ENCODE results near the gene CEMIP.

The CEMIP gene

DNA sequence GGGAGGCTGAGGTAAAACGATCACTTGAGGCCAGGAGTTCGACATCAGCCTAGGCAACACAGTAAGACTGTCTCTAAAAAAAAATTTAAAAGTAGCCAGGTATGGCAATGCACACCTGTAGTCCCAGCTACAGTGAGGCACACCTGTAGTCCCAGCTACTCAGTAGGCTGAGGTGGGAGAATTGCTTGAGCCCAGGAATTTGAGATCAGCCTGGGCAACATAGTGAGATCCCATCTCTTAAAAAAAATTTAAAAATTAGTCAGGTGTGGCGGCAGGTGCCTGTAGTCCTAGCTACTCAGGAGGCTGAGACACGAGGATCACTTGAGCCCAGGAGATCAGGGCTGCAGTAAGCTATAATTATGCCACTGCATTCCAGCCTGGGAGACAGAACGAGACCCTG, 203.7 kb downstream of the CEMIP start:
- no peak for DNase-seq (ENCODE audit: low read depth in 2 of 2)

DNA sequence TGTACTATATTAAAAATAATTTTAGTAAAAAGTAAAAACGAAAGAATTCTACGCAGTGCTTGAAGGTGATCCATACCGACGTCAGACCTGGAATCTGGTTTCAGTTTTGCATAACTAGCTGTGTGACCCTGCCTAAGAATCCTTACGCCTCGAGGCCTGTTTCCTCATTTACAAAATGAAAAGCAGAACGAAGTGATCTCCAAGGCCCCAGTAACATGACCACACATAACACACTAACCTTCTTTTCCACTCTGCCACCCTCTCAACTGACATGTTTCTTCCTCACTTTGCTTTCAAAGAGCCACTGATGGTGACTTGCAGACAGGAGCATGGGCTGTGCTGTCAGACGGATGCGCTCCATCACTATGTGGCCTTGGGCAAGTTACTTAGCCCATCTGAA, 205.7 kb downstream of the CEMIP start:
- DNase-seq (ENCODE audit: low read depth in 2 of 2), result no peak

- no peak for DNase-seq (ENCODE audit: low read depth in 2 of 2)
These were observed 206.8 kb downstream of the CEMIP start for GRCh38 chr15:80985981-80986380.

- DNase-seq (ENCODE audit: low read depth in 2 of 2), result no peak
These were observed 207.3 kb downstream of the CEMIP start for GRCh38 chr15:80986487-80986886.

DNA sequence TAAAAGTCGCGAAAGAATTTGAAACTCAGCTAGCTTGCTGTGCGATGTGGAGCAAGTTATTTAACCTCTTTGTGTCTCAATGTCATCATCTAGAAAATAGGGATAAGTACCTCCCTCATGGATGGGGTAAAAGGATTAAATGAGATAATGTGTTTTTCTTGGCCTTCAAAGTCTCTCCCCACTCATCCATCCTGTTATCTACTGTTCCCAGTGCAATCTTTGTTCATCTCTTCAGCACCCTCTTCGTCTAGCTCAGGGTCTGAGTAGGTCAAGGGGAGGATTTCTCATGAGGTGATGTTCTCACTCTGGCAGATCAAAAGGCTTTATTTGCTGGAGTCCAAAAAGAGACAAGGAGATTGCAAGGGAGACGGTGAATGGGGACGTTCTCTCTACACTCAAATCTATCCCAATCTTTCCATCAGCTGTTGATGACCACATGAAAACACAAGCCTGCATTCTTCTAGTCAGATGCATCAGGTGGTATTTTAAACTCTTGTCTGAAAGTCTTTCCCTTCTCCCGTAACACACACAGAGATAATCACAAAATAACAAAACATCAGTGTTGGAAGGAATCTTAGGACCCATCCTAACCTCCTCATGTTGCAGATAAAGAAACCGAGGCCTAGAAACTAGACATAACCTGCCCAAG, 209.1 kb downstream of the CEMIP start:
- no peak for DNase-seq (ENCODE audit: low read depth in 2 of 2)

- DNase-seq (ENCODE audit: low read depth in 2 of 2), result no peak
These were observed 209.9 kb downstream of the CEMIP start for GRCh38 chr15:80989081-80989517.

GRCh38 chr15:80989518-80990478, 210.6 kb downstream of the CEMIP start, which contains the start of gene MESD:
TSS of gene MESD (minus strand) at chr15:80989819. CDS start at chr15:80989791, 28 bp downstream.
- peak; percentile 94 to 96 for DNase-seq (ENCODE audit: low read depth in 2 of 2)

- DNase-seq (ENCODE audit: low read depth in 2 of 2), result no peak
These were observed 211.8 kb downstream of the CEMIP start for GRCh38 chr15:80990955-80991354.

- no peak for DNase-seq (ENCODE audit: low read depth in 2 of 2)
These were observed 212.3 kb downstream of the CEMIP start for GRCh38 chr15:80991421-80991820.

DNA sequence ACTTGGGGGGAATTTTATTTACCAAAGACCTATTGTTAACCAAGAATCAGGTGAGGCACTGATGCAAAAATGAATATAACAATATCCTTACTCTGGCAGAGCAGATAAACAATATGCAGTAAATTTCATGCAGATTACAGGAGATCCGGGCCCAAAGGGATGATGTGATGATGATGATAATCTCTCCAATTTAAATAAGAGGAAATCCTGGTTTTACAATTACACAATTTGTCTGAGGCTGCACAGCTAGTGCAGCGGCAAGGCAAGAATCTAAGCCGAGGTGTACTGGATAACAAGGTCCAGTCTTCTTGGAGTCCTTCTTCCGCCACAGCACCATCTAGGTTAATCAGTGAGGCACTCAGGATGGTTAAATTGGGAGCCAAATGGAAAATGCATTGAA, 212.8 kb downstream of the CEMIP start:
- DNase-seq (ENCODE audit: low read depth in 2 of 2), result no peak

DNA sequence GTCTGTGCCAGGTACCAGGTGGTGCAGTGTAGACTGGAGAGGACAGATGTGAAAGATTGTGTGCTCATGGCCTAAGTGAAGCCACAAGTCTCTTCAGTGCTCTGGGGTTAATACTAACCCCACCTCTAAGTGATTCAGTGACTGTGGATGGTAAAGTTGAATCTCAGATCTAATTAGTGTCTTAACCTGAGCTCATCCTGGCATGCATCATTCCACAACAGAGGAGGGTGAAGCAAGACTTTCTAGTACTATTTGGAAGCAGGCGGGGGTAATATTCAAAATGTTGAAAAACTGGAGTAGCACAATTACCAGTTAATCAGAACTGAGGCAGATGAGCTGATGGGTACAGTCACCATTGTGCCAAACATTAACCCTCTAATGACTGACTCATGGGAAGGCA, 213.3 kb downstream of the CEMIP start:
- no peak for DNase-seq (ENCODE audit: low read depth in 2 of 2)

- no peak for DNase-seq (ENCODE audit: low read depth in 2 of 2)
These were observed 217.1 kb downstream of the CEMIP start for GRCh38 chr15:80996247-80996646.

DNA sequence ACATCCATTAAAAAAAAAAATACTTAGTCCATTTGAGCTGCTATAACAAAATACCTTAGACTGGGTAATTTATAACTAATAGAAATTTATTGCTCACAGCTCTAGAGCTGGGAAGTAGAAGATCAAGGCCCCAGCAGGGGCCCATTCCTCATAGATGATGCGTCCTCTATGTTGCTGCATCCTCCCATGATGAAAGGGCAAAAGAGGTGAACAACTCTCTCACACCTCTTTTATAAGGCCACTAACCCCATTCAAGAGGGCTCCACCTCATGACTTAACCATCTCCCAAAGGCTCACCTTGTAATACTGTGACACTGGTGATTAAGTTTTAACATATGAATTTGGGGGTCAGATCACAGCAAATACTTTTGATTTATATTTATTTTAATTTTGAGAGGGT, 218.5 kb downstream of the CEMIP start:
- DNase-seq (ENCODE audit: low read depth in 2 of 2), result no peak

- DNase-seq (ENCODE audit: low read depth in 2 of 2), result no peak
These were observed 219.1 kb downstream of the CEMIP start for GRCh38 chr15:80998251-80998650.

- peak in 1 of 2 donors; percentile 18 for DNase-seq (ENCODE audit: low read depth in 2 of 2)
These were observed 220.5 kb downstream of the CEMIP start for GRCh38 chr15:80999623-81000036.

DNA sequence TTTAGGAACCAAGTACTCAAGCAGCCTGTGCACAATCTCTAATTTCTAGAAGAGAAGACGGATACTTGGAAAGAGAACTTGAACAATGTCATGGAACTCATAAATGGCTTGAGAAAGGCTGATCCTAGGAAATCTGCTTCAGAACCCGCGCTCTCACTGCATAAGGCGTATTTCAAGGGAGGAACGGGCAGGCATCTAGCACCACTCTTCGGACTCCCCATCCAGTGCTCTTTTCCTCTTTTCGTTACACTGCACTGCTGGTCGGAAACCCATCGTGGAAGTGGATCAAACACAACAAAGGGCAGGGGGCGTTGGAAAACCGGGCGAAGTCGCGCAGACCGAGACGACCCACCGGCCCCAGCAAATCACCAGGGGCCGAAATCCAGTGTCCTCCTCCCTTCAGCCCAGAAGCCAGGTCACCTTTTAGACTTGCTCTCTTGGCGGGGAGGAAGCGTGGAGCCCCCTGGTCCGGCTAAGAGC, 221.0 kb downstream of the CEMIP start:
- no peak for DNase-seq (ENCODE audit: low read depth in 2 of 2)

GRCh38 chr15:81000624-81001151, 221.5 kb downstream of the CEMIP start, which contains the start of gene TLNRD1:
TSS of gene TLNRD1 (plus strand) at chr15:81000923. CDS start at chr15:81002272, 1,349 bp downstream.
- DNase-seq (ENCODE audit: low read depth in 2 of 2), result peak; percentile 63 to 73
